GM23338 (cell line): ENCODE data around the gene ROCK2. TPM values are rescaled to one million over a fixed set of nuclear protein-coding genes. Genes with fewer than 3 reads are reported as not detected.

Experiments used
- ATAC-seq: fragments of 200-7000 bp; cut with Tn5 transposase; 3 replicates; pipeline ENCODE4 v1.9.1; 2020
- DNase-seq: peaks from one replicate; pipeline ENCODE4 v3.0.0-alpha.2; 2015; ENCODE audit warnings: low spot score
- H2AFZ ChIP-seq: fragments of 200-600 bp; sonication (generic); 2 replicates; pipeline ENCODE4 v1.8.0; 2016; ENCODE audit warnings: antibody characterized with exemption, mild to moderate bottlenecking, moderate library complexity
- H3F3A ChIP-seq: fragments of 200-600 bp; sonication (generic); replicated peaks from 2 replicates; pipeline ENCODE4 v1.8.0; 2017; ENCODE audit warnings: antibody characterized with exemption, mixed run types, low read depth
- H3K27ac ChIP-seq: fragments of 200-600 bp; sonication (generic); 2 replicates; pipeline ENCODE4 v1.6.1; 2016; ENCODE audit warnings: low read depth
- H3K27me3 ChIP-seq: fragments of 200-600 bp; sonication (generic); 2 replicates; pipeline ENCODE4 v1.8.0; 2016; ENCODE audit warnings: mild to moderate bottlenecking, mixed run types, moderate library complexity; ENCODE audit not compliant: insufficient read depth
- H3K36me3 ChIP-seq: fragments of 200-600 bp; sonication (generic); 2 replicates; pipeline ENCODE4 v1.8.0; 2016; ENCODE audit warnings: mild to moderate bottlenecking; ENCODE audit not compliant: insufficient read depth
- H3K4me1 ChIP-seq: fragments of 200-600 bp; sonication (generic); 2 replicates; pipeline ENCODE4 v1.8.0; 2016; ENCODE audit warnings: mild to moderate bottlenecking, moderate library complexity; ENCODE audit not compliant: insufficient read depth
- H3K4me2 ChIP-seq: fragments of 200-600 bp; sonication (generic); 2 replicates; pipeline ENCODE4 v1.7.1; 2017; ENCODE audit warnings: mixed run types
- H3K4me3 ChIP-seq: fragments of 200-600 bp; sonication (generic); 2 replicates; pipeline ENCODE4 v1.6.1; 2016; ENCODE audit warnings: mixed run types
- H3K79me2 ChIP-seq: fragments of 200-600 bp; sonication (generic); replicated peaks from 2 replicates; pipeline ENCODE4 v1.8.0; 2017; ENCODE audit warnings: mild to moderate bottlenecking; ENCODE audit not compliant: insufficient read depth
- H3K9me2 ChIP-seq: fragments of 200-600 bp; sonication (generic); 2 replicates; pipeline ENCODE4 v1.8.0; 2017; ENCODE audit not compliant: insufficient read depth
- H4K20me1 ChIP-seq: fragments of 200-600 bp; sonication (generic); replicated peaks from 2 replicates; pipeline ENCODE4 v1.8.0; 2017; ENCODE audit warnings: mild to moderate bottlenecking; ENCODE audit not compliant: insufficient read depth
- H3K27ac Mint-ChIP-seq: 2 replicates; pipeline ENCODE4 v1.8.0; 2020; ENCODE audit warnings: inconsistent platforms, mild to moderate bottlenecking, moderate library complexity, mixed read lengths
- H3K27me3 Mint-ChIP-seq: 3 replicates; pipeline ENCODE4 v1.8.0; 2022; ENCODE audit warnings: low read depth, mild to moderate bottlenecking, moderate library complexity, mixed read lengths, inconsistent platforms; ENCODE audit not compliant: insufficient read depth, poor library complexity
- H3K36me3 Mint-ChIP-seq: 3 replicates; pipeline ENCODE4 v1.8.0; 2021; ENCODE audit warnings: low read depth, mild to moderate bottlenecking, inconsistent platforms, moderate library complexity, mixed read lengths
- H3K4me1 Mint-ChIP-seq: 3 replicates; pipeline ENCODE4 v1.8.0; 2020; ENCODE audit warnings: mild to moderate bottlenecking, inconsistent platforms, mixed read lengths
- H3K4me3 Mint-ChIP-seq: 3 replicates; pipeline ENCODE4 v1.8.0; 2021; ENCODE audit warnings: moderate library complexity, mild to moderate bottlenecking, inconsistent platforms, mixed read lengths
- H3K9me3 Mint-ChIP-seq: 3 replicates; pipeline ENCODE4 v1.8.0; 2020; ENCODE audit warnings: moderate library complexity, mild to moderate bottlenecking, inconsistent platforms, mixed read lengths
- EZH2phosphoT487 ChIP-seq: fragments of 200-600 bp; sonication (generic); IDR thresholded peaks from one replicate; pipeline ENCODE4 v1.8.1; 2018; ENCODE audit warnings: antibody characterized with exemption; ENCODE audit not compliant: unreplicated experiment
- JUNB ChIP-seq: IDR thresholded peaks from one replicate; pipeline ENCODE4 v1.6.1; 2016; ENCODE audit warnings: antibody characterized with exemption; ENCODE audit not compliant: unreplicated experiment
- NANOG ChIP-seq: IDR thresholded peaks from 2 replicates; pipeline ENCODE4 v1.6.1; 2016; ENCODE audit warnings: antibody characterized with exemption, borderline replicate concordance
- POLR2AphosphoS5 ChIP-seq: IDR thresholded peaks from 2 replicates; pipeline ENCODE4 v1.6.1; 2016; ENCODE audit warnings: antibody characterized with exemption, low read depth
- REST ChIP-seq: IDR thresholded peaks from one replicate; pipeline ENCODE4 v1.6.1; 2018; ENCODE audit warnings: antibody characterized with exemption; ENCODE audit not compliant: unreplicated experiment
- ZNF114 ChIP-seq: fragments of 250-450 bp; sonication (Bioruptor Pico); IDR thresholded peaks from 2 replicates; pipeline ENCODE4 v1.5.0; 2020; ENCODE audit warnings: mild to moderate bottlenecking, moderate library complexity
- polyA plus RNA-seq: library from polyadenylated mRNA; unstranded; fragments of >200 nt; fragmentation: Nextera tagmentation; extraction: Ambion mirVana; gene quantifications from 2 replicates; pipeline ENCODE4 v1.2.1, GENCODE V29; 2016
- total RNA-seq: library from RNA; depleted of rRNA; stranded (reverse); fragments of >200 nt; shearing (Covaris generic); gene quantifications from 2 replicates; pipeline ENCODE4 v1.2.3, GENCODE V29; 2014
- TF ChIP-seq, protein P1 (sequence below): fragments of 250-450 bp; sonication (Bioruptor Pico); IDR thresholded peaks from 2 replicates; pipeline ENCODE4 v1.5.0; 2020; ENCODE audit warnings: mild to moderate bottlenecking, moderate library complexity

The ROCK2 gene
- total and polyA plus RNA-seq, 2 experiments from 2014 or later, result 16.4 to 28.0 TPM

DNA sequence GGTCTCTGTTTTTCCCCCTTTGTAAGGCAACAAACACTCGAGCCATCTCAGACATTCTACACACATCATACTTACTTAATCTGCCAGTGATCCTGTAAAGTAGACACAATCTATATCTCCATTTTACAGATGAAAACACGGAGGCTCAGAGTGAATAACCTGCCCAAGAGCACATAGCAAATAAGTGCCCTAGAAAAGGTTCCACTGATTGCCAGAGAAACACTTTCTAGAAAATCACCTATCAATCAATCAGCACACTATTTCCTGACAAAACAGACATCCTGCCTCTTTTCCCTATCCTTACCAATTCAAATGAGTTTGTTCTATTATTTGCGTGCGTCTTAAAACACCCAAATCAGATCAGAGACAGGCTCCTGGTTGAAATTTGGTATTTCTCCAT lies 165.2 kb downstream of the ROCK2 start:
- no peaks in the 10 kb centered on the region for H4K20me1 ChIP-seq

More for the DNA sequence above, 165.2 kb downstream of the ROCK2 start:
- no peak for DNase-seq
- TF ChIP-seq, protein P1, sequence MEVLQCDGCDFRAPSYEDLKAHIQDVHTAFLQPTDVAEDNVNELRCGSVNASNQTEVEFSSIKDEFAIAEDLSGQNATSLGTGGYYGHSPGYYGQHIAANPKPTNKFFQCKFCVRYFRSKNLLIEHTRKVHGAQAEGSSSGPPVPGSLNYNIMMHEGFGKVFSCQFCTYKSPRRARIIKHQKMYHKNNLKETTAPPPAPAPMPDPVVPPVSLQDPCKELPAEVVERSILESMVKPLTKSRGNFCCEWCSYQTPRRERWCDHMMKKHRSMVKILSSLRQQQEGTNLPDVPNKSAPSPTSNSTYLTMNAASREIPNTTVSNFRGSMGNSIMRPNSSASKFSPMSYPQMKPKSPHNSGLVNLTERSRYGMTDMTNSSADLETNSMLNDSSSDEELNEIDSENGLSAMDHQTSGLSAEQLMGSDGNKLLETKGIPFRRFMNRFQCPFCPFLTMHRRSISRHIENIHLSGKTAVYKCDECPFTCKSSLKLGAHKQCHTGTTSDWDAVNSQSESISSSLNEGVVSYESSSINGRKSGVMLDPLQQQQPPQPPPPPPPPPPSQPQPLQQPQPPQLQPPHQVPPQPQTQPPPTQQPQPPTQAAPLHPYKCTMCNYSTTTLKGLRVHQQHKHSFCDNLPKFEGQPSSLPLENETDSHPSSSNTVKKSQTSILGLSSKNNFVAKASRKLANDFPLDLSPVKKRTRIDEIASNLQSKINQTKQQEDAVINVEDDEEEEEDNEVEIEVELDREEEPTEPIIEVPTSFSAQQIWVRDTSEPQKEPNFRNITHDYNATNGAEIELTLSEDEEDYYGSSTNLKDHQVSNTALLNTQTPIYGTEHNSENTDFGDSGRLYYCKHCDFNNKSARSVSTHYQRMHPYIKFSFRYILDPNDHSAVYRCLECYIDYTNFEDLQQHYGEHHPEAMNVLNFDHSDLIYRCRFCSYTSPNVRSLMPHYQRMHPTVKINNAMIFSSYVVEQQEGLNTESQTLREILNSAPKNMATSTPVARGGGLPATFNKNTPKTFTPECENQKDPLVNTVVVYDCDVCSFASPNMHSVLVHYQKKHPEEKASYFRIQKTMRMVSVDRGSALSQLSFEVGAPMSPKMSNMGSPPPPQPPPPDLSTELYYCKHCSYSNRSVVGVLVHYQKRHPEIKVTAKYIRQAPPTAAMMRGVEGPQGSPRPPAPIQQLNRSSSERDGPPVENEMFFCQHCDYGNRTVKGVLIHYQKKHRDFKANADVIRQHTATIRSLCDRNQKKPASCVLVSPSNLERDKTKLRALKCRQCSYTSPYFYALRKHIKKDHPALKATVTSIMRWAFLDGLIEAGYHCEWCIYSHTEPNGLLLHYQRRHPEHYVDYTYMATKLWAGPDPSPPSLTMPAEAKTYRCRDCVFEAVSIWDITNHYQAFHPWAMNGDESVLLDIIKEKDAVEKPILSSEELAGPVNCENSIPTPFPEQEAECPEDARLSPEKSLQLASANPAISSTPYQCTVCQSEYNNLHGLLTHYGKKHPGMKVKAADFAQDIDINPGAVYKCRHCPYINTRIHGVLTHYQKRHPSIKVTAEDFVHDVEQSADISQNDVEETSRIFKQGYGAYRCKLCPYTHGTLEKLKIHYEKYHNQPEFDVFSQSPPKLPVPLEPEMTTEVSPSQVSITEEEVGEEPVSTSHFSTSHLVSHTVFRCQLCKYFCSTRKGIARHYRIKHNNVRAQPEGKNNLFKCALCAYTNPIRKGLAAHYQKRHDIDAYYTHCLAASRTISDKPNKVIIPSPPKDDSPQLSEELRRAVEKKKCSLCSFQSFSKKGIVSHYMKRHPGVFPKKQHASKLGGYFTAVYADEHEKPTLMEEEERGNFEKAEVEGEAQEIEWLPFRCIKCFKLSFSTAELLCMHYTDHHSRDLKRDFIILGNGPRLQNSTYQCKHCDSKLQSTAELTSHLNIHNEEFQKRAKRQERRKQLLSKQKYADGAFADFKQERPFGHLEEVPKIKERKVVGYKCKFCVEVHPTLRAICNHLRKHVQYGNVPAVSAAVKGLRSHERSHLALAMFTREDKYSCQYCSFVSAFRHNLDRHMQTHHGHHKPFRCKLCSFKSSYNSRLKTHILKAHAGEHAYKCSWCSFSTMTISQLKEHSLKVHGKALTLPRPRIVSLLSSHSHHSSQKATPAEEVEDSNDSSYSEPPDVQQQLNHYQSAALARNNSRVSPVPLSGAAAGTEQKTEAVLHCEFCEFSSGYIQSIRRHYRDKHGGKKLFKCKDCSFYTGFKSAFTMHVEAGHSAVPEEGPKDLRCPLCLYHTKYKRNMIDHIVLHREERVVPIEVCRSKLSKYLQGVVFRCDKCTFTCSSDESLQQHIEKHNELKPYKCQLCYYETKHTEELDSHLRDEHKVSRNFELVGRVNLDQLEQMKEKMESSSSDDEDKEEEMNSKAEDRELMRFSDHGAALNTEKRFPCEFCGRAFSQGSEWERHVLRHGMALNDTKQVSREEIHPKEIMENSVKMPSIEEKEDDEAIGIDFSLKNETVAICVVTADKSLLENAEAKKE, result no peak
- TF ChIP-seq POLR2AphosphoS5, result no peak
- TF ChIP-seq ZNF114 (CRISPR knock-in tag), result no peak
- TF ChIP-seq JUNB, result no peak
- TF ChIP-seq EZH2phosphoT487, result no peak
- TF ChIP-seq NANOG, result no peak
- no peak for TF ChIP-seq REST
- Histone ChIP-seq H3K9me2 (no peaks in the 10 kb centered on the region), H3K4me1 (no peaks in the 10 kb centered on the region), H3K27me3 (no peaks in the 10 kb centered on the region), H2AFZ (no peak overlapping the region), H3K27ac (no peak overlapping the region), H3K36me3 (0 out of 2 replicates have a peak, but pooled peaks cover 7% of the 10 kb centered on the region), H3K4me3 (no peak overlapping the region), H3K79me2 (no peaks in the 10 kb centered on the region), H3F3A (no peaks in the 10 kb centered on the region), H3K4me2 (no peak overlapping the region)
- Mint-ChIP-seq H3K9me3 (no peaks in the 10 kb centered on the region), H3K4me3 (no peak overlapping the region), H3K4me1 (peaks cover 4% of the 10 kb centered on the region; the same call in 2 of the 3 replicates), H3K36me3 (no peaks in the 10 kb centered on the region; the same call in 2 of the 3 replicates), H3K27ac (no peak overlapping the region), H3K27me3 (no peaks in the 10 kb centered on the region)
- no peak for ATAC-seq
